ENCODE data around the gene PKHD1.

The PKHD1 gene

DNA sequence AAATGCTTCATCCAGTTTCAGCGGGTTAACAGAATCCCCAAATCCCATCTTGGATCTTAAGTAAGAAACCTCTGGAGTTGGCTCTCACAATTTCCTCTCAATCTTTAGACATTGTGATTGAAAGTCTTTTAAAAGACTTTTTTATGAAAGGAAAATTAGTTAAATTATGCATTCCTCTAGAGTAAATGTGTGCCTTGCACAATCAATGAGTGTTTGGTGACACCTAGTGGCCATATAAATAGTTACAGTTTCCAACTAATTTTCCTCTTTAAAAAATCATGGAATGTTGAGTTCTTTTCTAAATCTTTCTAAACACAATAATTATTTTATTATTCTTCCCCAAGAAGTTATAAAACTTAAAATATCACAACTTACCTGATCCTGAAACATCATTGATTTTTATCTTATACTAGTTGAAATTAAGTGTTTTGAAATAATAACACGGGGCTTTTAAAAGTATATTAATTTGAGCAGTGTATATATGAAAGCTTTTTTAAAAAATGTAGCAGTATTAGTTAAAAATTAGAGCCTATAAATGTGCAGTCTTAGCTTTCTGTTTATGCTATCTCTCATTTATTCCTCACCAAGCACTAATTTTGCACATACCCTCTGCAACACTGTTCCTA, 66.4 kb downstream of the PKHD1 start:
- TF ChIP-seq SPI1 (IDR thresholded peaks at IDR 0.05; ENCODE audit: borderline replicate concordance, low read depth): no peak
- TF ChIP-seq, protein P1, sequence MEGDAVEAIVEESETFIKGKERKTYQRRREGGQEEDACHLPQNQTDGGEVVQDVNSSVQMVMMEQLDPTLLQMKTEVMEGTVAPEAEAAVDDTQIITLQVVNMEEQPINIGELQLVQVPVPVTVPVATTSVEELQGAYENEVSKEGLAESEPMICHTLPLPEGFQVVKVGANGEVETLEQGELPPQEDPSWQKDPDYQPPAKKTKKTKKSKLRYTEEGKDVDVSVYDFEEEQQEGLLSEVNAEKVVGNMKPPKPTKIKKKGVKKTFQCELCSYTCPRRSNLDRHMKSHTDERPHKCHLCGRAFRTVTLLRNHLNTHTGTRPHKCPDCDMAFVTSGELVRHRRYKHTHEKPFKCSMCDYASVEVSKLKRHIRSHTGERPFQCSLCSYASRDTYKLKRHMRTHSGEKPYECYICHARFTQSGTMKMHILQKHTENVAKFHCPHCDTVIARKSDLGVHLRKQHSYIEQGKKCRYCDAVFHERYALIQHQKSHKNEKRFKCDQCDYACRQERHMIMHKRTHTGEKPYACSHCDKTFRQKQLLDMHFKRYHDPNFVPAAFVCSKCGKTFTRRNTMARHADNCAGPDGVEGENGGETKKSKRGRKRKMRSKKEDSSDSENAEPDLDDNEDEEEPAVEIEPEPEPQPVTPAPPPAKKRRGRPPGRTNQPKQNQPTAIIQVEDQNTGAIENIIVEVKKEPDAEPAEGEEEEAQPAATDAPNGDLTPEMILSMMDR (IDR thresholded peaks at IDR 0.05; ENCODE audit: insufficient read depth, low read length): peak; percentile 12

DNA sequence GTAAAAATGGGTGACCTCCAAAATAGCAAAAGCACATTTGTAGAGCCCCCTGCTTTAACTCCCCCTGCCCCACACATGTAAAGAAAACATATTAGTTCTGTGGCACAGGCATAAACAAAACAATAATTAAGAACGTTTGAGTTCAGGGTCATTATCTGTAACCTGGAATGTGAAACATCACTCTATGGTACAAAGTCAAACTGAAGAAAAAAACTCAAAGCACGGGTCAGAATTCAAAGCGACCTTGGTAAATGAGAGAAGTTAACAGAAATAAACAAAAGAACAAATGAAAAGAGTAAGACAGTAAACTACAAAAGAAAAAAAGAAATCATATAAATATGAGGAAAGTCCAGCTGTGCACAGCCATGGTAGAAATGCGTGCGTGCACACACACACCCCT, 67.5 kb downstream of the PKHD1 start:
- DNase-seq (ENCODE audit: low read depth in 1 of 2, low spot score in 1 of 2): no peak
- no peak overlapping the region for H3K4me3 ChIP-seq (replicated peaks; ENCODE audit: insufficient read depth, low read length)
- H3K27me3 ChIP-seq (ENCODE audit: insufficient read depth, poor library complexity, severe bottlenecking): peaks cover 4% of the 10 kb centered on the region
- TF ChIP-seq POLR2AphosphoS5 (IDR thresholded peaks at IDR 0.05; ENCODE audit: low read depth) (no peak), SPI1 (IDR thresholded peaks at IDR 0.05; ENCODE audit: borderline replicate concordance, low read depth) (no peak), GABPA (IDR thresholded peaks at IDR 0.05; ENCODE audit: low read depth) (no peak)
- TF ChIP-seq, protein P1 (IDR thresholded peaks at IDR 0.05; ENCODE audit: insufficient read depth, low read length): no peak
- TF ChIP-seq, protein P2, sequence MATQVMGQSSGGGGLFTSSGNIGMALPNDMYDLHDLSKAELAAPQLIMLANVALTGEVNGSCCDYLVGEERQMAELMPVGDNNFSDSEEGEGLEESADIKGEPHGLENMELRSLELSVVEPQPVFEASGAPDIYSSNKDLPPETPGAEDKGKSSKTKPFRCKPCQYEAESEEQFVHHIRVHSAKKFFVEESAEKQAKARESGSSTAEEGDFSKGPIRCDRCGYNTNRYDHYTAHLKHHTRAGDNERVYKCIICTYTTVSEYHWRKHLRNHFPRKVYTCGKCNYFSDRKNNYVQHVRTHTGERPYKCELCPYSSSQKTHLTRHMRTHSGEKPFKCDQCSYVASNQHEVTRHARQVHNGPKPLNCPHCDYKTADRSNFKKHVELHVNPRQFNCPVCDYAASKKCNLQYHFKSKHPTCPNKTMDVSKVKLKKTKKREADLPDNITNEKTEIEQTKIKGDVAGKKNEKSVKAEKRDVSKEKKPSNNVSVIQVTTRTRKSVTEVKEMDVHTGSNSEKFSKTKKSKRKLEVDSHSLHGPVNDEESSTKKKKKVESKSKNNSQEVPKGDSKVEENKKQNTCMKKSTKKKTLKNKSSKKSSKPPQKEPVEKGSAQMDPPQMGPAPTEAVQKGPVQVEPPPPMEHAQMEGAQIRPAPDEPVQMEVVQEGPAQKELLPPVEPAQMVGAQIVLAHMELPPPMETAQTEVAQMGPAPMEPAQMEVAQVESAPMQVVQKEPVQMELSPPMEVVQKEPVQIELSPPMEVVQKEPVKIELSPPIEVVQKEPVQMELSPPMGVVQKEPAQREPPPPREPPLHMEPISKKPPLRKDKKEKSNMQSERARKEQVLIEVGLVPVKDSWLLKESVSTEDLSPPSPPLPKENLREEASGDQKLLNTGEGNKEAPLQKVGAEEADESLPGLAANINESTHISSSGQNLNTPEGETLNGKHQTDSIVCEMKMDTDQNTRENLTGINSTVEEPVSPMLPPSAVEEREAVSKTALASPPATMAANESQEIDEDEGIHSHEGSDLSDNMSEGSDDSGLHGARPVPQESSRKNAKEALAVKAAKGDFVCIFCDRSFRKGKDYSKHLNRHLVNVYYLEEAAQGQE (IDR thresholded peaks at IDR 0.05; ENCODE audit: insufficient replicate concordance, low read depth): no peak
- H3K27ac ChIP-seq (replicated peaks): no peak overlapping the region

More for the DNA sequence above, 66.4 kb downstream of the PKHD1 start:
- no peak for DNase-seq (ENCODE audit: low read depth in 1 of 2, low spot score in 1 of 2)
- Histone ChIP-seq H3K4me3 (replicated peaks; ENCODE audit: insufficient read depth, low read length) (no peak overlapping the region), H3K27ac (replicated peaks) (no peak overlapping the region), H3K27me3 (ENCODE audit: insufficient read depth, poor library complexity, severe bottlenecking) (peaks cover 4% of the 10 kb centered on the region)

DNA sequence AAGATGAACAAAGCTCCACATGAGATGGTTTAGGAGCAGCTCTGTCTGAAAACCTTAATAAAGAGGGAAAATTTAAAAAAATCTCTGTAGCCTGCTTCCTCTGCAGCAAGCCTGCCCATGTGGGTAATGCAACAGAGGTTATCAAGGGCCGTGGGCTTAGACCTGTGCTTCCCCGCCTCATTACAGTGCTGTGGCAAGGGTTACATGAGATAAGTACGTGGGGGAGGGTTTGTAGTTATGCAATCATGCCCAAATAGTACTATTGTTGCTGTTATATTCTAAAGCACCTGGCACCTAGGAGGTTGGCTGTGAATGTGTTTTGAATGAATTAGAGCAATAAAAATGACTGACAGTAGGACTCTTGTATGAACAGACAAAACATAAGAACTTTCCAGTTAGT, 68.3 kb downstream of the PKHD1 start:
- no peak for TF ChIP-seq GABPA (IDR thresholded peaks at IDR 0.05; ENCODE audit: low read depth)
- no peak for TF ChIP-seq POLR2AphosphoS5 (IDR thresholded peaks at IDR 0.05; ENCODE audit: low read depth)
- no peak for TF ChIP-seq SPI1 (IDR thresholded peaks at IDR 0.05; ENCODE audit: borderline replicate concordance, low read depth)
- TF ChIP-seq, protein P2 (IDR thresholded peaks at IDR 0.05; ENCODE audit: insufficient replicate concordance, low read depth): no peak
- TF ChIP-seq, protein P1 (IDR thresholded peaks at IDR 0.05; ENCODE audit: insufficient read depth, low read length): no peak
- Histone ChIP-seq H3K4me3 (replicated peaks; ENCODE audit: insufficient read depth, low read length) (no peak overlapping the region), H3K27ac (replicated peaks) (no peak overlapping the region), H3K27me3 (ENCODE audit: insufficient read depth, poor library complexity, severe bottlenecking) (peaks cover 4% of the 10 kb centered on the region)
- DNase-seq (ENCODE audit: low read depth in 1 of 2, low spot score in 1 of 2): no peak

Measured in HL-60 (cell line).